ENCODE data around the gene SLC22A2.

Gene SLC22A2

GRCh38 chr6:160217073-160217472, 41.5 kb downstream of the SLC22A2 start:
- H3K27ac ChIP-seq (ENCODE audit: extremely low read depth, low read depth, low read length), result no peak overlapping the region
- ChIA-PET POLR2A (no interaction called here), CTCF (no interaction called here)
- H3K4me3 ChIP-seq (ENCODE audit: low read depth, low read length), result no peak overlapping the region
- TF ChIP-seq ZNF280C (tag by site-specific recombination; IDR thresholded peaks at IDR 0.05) (no peak), ZNF544 (tag by site-specific recombination; IDR thresholded peaks at IDR 0.05) (no peak), ZNF391 (tag by site-specific recombination; IDR thresholded peaks at IDR 0.05; ENCODE audit: borderline replicate concordance, low read depth) (no peak), ZNF404 (tag by site-specific recombination; IDR thresholded peaks at IDR 0.05) (no peak), GLIS1 (tag by site-specific recombination; IDR thresholded peaks at IDR 0.05) (no peak), ZNF239 (tag by site-specific recombination; IDR thresholded peaks at IDR 0.05) (no peak)
- TF ChIP-seq, protein P1, sequence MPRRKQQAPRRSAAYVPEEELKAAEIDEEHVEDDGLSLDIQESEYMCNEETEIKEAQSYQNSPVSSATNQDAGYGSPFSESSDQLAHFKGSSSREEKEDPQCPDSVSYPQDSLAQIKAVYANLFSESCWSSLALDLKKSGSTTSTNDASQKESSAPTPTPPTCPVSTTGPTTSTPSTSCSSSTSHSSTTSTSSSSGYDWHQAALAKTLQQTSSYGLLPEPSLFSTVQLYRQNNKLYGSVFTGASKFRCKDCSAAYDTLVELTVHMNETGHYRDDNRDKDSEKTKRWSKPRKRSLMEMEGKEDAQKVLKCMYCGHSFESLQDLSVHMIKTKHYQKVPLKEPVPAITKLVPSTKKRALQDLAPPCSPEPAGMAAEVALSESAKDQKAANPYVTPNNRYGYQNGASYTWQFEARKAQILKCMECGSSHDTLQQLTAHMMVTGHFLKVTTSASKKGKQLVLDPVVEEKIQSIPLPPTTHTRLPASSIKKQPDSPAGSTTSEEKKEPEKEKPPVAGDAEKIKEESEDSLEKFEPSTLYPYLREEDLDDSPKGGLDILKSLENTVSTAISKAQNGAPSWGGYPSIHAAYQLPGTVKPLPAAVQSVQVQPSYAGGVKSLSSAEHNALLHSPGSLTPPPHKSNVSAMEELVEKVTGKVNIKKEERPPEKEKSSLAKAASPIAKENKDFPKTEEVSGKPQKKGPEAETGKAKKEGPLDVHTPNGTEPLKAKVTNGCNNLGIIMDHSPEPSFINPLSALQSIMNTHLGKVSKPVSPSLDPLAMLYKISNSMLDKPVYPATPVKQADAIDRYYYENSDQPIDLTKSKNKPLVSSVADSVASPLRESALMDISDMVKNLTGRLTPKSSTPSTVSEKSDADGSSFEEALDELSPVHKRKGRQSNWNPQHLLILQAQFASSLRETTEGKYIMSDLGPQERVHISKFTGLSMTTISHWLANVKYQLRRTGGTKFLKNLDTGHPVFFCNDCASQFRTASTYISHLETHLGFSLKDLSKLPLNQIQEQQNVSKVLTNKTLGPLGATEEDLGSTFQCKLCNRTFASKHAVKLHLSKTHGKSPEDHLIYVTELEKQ (tag by site-specific recombination; IDR thresholded peaks at IDR 0.05; ENCODE audit: borderline replicate concordance), result no peak
- no peaks in the 10 kb centered on the region for H3K36me3 ChIP-seq (ENCODE audit: control insufficient read depth in 2 of 2, insufficient read depth in 1 of 2, low read length in 2 of 2)
- no peaks in the 10 kb centered on the region for H3K4me1 ChIP-seq (ENCODE audit: control insufficient read depth, insufficient read depth, low read length)
- H3K9me3 ChIP-seq (ENCODE audit: control insufficient read depth, insufficient read depth, low read depth, low read length), result no peaks in the 10 kb centered on the region

- TF ChIP-seq ZNF585B (tag by site-specific recombination; IDR thresholded peaks at IDR 0.05), result no peak
- TF ChIP-seq ELK4 (IDR thresholded peaks at IDR 0.05; ENCODE audit: borderline replicate concordance, low read depth, low read length), result no peak
- TF ChIP-seq ZNF157 (tag by site-specific recombination; IDR thresholded peaks at IDR 0.05), result no peak
- TF ChIP-seq ZBTB48 (tag by site-specific recombination; IDR thresholded peaks at IDR 0.05), result no peak
- no peak for TF ChIP-seq KLF16 (tag by site-specific recombination; IDR thresholded peaks at IDR 0.05)
- TF ChIP-seq, protein P2, sequence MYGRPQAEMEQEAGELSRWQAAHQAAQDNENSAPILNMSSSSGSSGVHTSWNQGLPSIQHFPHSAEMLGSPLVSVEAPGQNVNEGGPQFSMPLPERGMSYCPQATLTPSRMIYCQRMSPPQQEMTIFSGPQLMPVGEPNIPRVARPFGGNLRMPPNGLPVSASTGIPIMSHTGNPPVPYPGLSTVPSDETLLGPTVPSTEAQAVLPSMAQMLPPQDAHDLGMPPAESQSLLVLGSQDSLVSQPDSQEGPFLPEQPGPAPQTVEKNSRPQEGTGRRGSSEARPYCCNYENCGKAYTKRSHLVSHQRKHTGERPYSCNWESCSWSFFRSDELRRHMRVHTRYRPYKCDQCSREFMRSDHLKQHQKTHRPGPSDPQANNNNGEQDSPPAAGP (tag by site-specific recombination; IDR thresholded peaks at IDR 0.05), result no peak
- no peak for TF ChIP-seq ZNF837 (tag by site-specific recombination; IDR thresholded peaks at IDR 0.05)
- no peak for TF ChIP-seq ZNF560 (tag by site-specific recombination; IDR thresholded peaks at IDR 0.05; ENCODE audit: borderline replicate concordance)
- TF ChIP-seq ZNF843 (tag by site-specific recombination; IDR thresholded peaks at IDR 0.05), result no peak
- no peak for TF ChIP-seq ZNF2 (tag by site-specific recombination; IDR thresholded peaks at IDR 0.05)
- Histone ChIP-seq H3K4me3 (ENCODE audit: low read depth, low read length) (no peak overlapping the region), H3K36me3 (ENCODE audit: control insufficient read depth in 2 of 2, insufficient read depth in 1 of 2, low read length in 2 of 2) (no peaks in the 10 kb centered on the region), H3K27ac (ENCODE audit: extremely low read depth, low read depth, low read length) (no peak overlapping the region), H3K4me1 (ENCODE audit: control insufficient read depth, insufficient read depth, low read length) (no peaks in the 10 kb centered on the region), H3K9me3 (ENCODE audit: control insufficient read depth, insufficient read depth, low read depth, low read length) (no peaks in the 10 kb centered on the region)
- ChIA-PET POLR2A (no interaction called here), CTCF (no interaction called here)
Observed at GRCh38 chr6:160215232-160215631, 43.4 kb downstream of the SLC22A2 start.
